HG02938 (cell line): Measurements from ENCODE around the gene CDHR3.
A peak's percentile ranks its signal among the peaks of the same experiment; 100 is the strongest.

ENCODE experiments used
- ATAC-seq: cut with Tn5 transposase; IDR thresholded peaks from one replicate; pipeline ENCODE4 v1.9.1; 2021; ENCODE audit warnings: mild to moderate bottlenecking, moderate library complexity; ENCODE audit not compliant: unreplicated experiment

CDHR3 gene

GRCh38 chr7:106063024-106063423 lies 100.0 kb downstream of the CDHR3 start:
- no peak for ATAC-seq

DNA sequence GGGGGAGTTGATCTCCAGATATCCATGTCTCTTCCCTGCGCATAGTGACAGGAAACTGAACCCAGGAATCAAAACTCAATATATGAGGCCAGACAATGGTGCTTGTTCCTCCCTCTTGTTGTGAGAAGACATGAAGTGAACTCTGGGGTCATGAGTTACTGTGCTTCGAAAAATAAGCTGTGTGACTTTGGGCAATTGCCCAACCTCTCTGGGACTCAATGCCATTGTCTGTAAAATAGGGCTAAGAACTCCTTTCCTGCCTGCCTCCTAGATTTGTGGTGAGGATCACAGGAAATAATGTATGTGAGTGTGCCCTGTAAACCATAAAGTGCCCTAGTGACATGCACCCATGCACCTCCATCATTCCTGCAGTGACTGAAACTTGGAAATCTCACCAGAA lies 100.6 kb downstream of the CDHR3 start:
- no peak for ATAC-seq

- ATAC-seq, result no peak
These were observed 101.3 kb downstream of the CDHR3 start for GRCh38 chr7:106064316-106064715.

DNA sequence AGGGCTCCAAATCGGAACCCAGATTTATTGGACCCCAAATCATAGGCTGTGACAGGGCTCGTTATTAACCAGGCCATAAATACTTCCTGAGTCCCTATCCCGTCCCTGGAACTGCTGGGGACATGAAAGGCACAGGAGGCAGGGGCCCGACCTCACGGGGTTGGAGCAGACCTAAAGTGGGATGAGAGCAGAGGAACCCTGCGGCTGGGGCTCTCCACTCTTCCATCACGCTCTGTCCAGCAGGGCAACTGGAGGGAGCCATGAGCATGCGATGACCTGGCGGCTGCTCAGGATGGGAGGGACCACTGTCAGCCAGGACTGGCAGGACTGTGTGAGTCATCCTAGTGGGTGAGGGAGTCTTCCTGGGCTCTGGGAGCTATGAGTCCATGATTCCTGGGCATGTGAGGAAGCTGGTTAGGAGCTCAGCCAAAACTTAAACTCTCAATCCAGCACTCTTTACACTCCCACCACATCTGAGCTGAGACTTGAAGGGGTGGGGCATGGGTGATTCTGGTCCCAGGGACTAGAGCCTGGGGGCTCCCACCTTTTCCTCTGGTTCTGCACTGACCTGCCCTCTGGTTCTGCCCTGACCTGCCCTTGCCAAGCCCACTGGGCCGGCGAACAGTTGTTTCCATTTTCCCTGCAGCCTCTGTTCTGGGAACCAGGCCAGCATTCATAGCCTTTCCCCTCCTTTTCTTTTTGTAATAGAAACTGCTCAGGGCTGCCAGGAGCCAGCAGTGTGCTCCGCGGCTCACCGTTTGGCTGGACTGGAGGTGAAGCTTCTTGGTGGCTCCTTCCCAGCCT lies 101.9 kb downstream of the CDHR3 start:
- no peak for ATAC-seq

DNA sequence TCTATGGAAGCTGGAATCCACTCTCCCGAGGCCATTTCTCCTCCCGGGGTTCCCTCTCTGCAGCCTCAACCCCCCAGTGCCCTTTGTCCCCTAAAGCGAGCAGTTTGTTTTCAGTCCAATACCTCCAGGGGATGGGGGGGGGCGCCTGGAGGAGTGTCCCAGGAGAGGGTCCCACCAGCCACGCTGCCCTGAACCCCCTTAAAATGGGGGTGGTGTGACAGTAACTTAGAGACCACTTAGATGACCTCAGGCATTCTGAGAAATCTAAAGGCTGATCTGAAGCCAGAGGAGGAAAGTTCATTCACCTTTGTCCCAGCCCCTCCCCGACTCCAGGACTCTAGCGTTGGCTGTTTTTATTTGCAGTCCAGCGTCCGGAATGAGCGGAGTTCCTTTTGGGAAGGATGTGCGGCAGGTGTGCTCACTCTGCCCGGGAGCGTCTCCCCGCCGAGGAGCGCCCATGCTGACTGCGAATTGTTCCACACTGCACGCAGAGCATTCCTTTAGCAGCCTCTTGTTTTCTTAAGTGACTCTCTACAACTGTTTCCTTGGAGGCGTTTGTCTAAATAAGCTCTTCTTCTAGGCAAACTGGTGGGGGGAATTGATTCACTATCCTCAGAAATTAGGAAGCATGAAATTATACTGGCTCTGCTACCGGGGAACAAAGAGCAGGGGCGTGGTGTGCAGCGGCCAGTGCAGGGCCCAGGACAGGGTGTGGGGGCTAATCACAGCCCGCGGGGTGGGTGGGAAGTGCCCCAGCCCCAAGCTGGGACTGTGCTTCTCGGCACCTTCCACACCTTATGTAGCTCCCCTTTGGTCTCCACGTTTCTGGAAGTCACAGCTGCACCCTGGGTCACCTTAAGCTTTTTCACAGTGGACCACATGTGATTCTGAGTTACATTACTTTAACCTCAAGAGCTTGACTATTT lies 102.8 kb downstream of the CDHR3 start:
- ATAC-seq, result no peak

GRCh38 chr7:106067678-106068077 lies 104.6 kb downstream of the CDHR3 start:
- no peak for ATAC-seq

GRCh38 chr7:106068538-106068961 lies 105.5 kb downstream of the CDHR3 start:
- ATAC-seq, result no peak

GRCh38 chr7:106068986-106069385 lies 105.9 kb downstream of the CDHR3 start:
- no peak for ATAC-seq

DNA sequence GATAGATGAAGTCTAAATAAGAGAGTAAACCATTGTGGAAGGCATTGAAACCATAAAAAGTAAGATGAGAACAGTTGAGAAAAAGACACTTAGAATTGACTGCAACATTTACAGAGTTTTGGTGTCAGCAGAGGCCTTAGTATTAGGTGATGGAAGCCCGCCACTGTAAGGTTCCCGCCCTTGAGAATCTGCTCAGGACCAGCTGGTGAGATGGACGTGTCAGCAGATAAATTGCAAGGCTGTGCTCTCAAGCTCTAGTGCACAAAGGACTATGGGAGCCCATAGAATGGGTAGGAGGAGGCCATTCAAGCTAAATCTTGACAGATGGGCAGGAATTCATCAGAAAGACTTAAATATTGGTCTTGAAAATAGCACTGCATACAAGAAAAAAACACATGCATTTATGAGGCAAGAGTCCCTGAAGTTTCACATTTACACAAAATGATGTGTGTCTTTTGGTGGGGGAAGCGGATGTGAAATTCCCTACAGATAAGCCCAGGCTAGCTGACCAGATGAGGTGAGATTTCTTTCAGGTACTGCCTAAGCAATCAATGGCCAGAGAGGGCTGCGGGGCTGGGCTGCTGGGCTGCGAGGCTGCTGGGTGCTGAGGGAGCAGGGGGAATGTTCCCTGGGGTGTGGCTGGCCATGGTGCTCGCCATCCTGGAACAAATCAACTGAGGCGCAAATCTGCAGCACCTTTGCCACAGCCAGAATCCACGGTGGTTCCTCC lies 106.6 kb downstream of the CDHR3 start:
- ATAC-seq, result no peak

- ATAC-seq, result no peak
These were observed 107.1 kb downstream of the CDHR3 start for GRCh38 chr7:106070201-106070551.

- no peak for ATAC-seq
These were observed 107.6 kb downstream of the CDHR3 start for GRCh38 chr7:106070567-106071254.

DNA sequence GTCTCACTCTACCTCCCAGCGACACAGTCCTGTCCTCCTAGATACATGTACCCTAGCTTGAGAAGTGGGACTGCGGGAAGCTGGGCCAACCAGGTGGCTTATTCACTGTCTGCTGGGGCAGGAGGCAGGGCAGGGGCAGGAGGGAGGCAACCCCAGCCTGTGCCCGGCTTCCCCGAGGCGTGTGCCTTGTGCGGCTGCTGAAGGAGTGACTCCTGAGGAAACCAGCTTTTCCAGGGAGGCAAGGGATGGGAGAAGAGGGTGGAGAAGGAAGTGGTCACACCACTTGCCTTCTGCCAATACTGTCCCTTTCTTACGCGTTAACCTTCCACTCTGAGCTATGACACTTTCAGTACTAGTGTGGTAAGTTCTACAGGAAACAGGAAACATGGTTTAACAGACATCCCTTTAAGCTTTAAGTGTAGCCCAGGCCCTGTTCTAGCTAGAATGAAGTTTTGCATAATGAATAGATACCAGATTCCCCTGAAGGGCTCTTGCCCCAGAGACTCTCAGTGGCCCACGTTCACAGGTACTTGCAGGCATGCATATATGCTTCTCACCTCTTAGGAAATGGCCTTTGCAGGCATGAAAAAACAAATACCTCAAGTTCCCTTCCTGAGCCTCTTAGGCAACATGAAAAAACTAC lies 108.4 kb downstream of the CDHR3 start:
- ATAC-seq, result peak; percentile 97

DNA sequence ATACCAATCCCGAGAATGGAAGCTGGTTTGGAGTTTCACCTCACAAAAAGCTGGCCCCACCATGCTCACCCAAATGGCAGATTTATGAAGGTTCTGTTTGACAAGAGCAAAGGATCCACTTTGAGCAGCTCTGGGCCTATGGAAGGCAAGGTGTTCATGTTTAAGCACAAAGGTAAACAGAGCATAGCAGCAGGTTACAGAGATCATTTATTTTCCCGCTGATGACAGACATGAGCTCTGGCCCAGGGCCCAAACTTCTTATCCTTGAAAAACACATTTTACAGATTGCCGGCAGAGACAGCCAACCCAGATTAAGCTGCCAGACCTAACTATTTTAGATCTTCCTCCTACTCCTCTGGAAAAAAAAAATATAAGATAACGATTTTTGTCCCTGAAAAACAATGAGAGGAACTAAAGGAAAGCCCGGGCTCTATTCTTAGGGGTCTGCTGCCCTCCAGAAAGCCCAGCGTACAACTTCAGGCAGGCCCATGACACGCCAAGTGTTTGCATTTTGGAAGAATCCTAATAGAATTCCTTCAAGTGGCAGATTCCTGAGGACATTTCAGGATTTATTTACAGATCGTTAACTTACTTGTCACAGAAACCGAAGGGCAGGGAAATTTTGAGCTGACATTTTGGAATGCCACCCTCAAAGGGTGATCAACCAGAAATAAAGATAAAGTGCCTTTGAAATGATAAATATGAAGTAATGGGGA lies 109.1 kb downstream of the CDHR3 start:
- ATAC-seq, result no peak

- ATAC-seq, result no peak
These were observed 109.6 kb downstream of the CDHR3 start for GRCh38 chr7:106072715-106073091.

GRCh38 chr7:106073701-106074100 lies 110.6 kb downstream of the CDHR3 start:
- ATAC-seq, result no peak

DNA sequence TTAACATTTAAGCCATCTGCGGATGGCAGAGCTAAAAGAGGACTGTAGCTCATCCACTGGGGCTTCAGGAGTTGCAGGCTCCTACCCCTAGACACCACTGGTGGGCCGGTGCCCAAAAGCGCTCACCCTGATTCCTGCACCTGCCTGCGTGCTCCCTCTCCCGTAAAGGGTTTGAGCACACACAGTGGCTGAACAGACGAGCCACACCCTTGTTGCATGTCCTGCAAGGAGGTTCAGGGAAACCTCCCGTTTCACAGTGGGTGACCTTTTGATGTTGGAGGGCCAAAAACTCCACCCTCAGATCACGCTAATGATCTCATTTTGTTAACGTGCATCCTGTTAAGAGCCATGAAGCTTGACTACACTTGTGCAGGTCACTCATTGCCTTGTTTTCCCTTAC lies 111.2 kb downstream of the CDHR3 start:
- ATAC-seq, result no peak

DNA sequence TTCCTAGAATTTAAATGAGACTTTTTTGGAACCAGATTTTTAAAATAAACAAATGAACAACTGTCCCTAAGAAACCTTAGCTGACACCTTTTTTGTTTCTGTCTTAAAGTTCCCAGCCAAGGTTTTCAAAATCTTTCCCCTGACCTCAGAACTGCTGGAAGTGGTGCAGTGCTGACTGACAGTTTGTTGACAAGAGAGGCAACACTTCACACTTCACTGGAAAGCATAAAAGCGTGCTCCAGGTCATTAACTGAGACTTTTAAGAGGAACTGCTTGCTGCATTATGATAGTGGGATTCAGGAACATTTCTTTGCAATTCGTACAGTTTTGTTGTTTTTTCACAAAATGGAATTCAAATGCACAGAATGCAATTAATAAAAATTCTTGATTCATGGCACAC lies 112.9 kb downstream of the CDHR3 start:
- ATAC-seq, result no peak

- ATAC-seq, result no peak
These were observed 113.5 kb downstream of the CDHR3 start for GRCh38 chr7:106076537-106076936.

DNA sequence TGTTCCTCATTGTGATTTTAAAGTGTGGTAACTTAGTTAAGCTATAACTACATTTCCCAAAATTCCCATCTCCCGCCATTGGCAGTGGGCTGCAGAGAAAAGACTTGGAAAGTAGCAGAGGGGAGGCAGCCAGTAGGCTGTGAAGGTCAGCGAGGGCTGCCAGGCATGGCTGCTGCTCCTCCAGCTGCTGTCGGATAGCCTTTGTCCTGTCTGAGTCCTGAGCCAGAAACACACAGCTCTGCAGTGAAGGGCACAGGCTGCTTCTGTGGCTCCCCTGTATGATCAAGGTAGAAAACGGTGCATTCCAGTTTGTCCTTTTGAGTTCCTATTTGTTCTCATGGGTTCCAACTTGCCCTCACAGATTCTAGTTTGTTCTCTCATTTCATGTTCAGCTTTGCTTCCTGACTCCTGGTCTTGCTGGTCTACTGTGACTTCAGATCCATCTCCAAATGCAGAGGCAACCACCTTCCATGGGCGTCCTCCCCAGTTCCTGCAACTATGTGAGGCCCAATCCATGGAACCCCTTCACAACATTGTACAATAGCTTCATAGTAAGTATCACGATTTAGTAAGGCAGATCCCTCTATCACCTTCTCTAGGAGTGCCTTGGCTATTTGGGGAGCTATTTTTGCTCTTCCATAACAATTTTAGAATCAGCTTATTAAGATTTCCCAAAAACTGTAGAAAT lies 117.4 kb downstream of the CDHR3 start:
- no peak for ATAC-seq
